ENCODE results near the gene UBE2E1. TPM values are rescaled to one million over a fixed set of nuclear protein-coding genes. Genes with fewer than 3 reads are reported as not detected.
A peak's percentile ranks its signal among the peaks of the same experiment; 100 is the strongest.

The UBE2E1 gene
- total RNA-seq, 6 experiments from 2014 or later = 75.6 to 93.8 (median 84.2) TPM

GRCh38 chr3:23859012-23859743 lies 53.4 kb downstream of the UBE2E1 start:
- no peak overlapping the region for H3K4me3 Mint-ChIP-seq
- peaks cover 53% of the 10 kb centered on the region for H3K4me1 Mint-ChIP-seq (ENCODE audit: low read depth)
- peak; percentile 54 for DNase-seq
- H3K36me3 Mint-ChIP-seq (ENCODE audit: low read depth) = peaks cover 8% of the 10 kb centered on the region; the same call in 1 of the 2 replicates
- no peak for TF ChIP-seq CTCF (IDR thresholded peaks at IDR 0.05)
- H3K27ac Mint-ChIP-seq = peak overlapping the region; percentile 8; the same call in 1 of the 2 replicates
- peaks cover 1% of the 10 kb centered on the region; the same call in 1 of the 2 replicates for H3K27me3 Mint-ChIP-seq (ENCODE audit: insufficient read depth)
- H3K9me3 Mint-ChIP-seq = no peaks in the 10 kb centered on the region

- no peak for DNase-seq
- no peak for TF ChIP-seq CTCF (IDR thresholded peaks at IDR 0.05)
- H3K9me3 Mint-ChIP-seq = no peaks in the 10 kb centered on the region
- H3K4me3 Mint-ChIP-seq = no peak overlapping the region
- H3K27me3 Mint-ChIP-seq (ENCODE audit: insufficient read depth) = peaks cover 1% of the 10 kb centered on the region; the same call in 1 of the 2 replicates
- H3K4me1 Mint-ChIP-seq (ENCODE audit: low read depth) = peaks cover 60% of the 10 kb centered on the region
- H3K27ac Mint-ChIP-seq = no peak overlapping the region
- H3K36me3 Mint-ChIP-seq (ENCODE audit: low read depth) = peaks cover 14% of the 10 kb centered on the region; the same call in 1 of the 2 replicates
Measured at GRCh38 chr3:23859839-23860382, 54.2 kb downstream of the UBE2E1 start.

GRCh38 chr3:23861689-23862088 lies 55.9 kb downstream of the UBE2E1 start:
- H3K9me3 Mint-ChIP-seq = no peaks in the 10 kb centered on the region

GRCh38 chr3:23863060-23863459 lies 57.3 kb downstream of the UBE2E1 start:
- no peak for TF ChIP-seq CTCF (IDR thresholded peaks at IDR 0.05)
- peaks cover 14% of the 10 kb centered on the region; the same call in 1 of the 2 replicates for H3K36me3 Mint-ChIP-seq (ENCODE audit: low read depth)
- peak; percentile 9 for DNase-seq
- peaks cover 70% of the 10 kb centered on the region for H3K4me1 Mint-ChIP-seq (ENCODE audit: low read depth)
- H3K27me3 Mint-ChIP-seq (ENCODE audit: insufficient read depth) = peaks cover 1% of the 10 kb centered on the region; the same call in 1 of the 2 replicates
- no peak overlapping the region for H3K4me3 Mint-ChIP-seq
- no peaks in the 10 kb centered on the region for H3K9me3 Mint-ChIP-seq
- no peak overlapping the region for H3K27ac Mint-ChIP-seq

More at GRCh38 chr3:23861689-23862088, 55.9 kb downstream of the UBE2E1 start:
- Mint-ChIP-seq H3K4me3 (no peak overlapping the region), H3K36me3 (ENCODE audit: low read depth) (peaks cover 14% of the 10 kb centered on the region; the same call in 1 of the 2 replicates), H3K4me1 (ENCODE audit: low read depth) (peaks cover 72% of the 10 kb centered on the region), H3K27ac (no peak overlapping the region), H3K27me3 (ENCODE audit: insufficient read depth) (peaks cover 1% of the 10 kb centered on the region; the same call in 1 of the 2 replicates)
- TF ChIP-seq CTCF (IDR thresholded peaks at IDR 0.05) = no peak
- DNase-seq = no peak

- DNase-seq = no peak
- H3K27ac Mint-ChIP-seq = 0 out of 2 replicates have a peak overlapping the region, but pooled peaks have one; percentile 30
- TF ChIP-seq CTCF (IDR thresholded peaks at IDR 0.05) = no peak
- no peak overlapping the region for H3K4me3 Mint-ChIP-seq
- peaks cover 66% of the 10 kb centered on the region for H3K4me1 Mint-ChIP-seq (ENCODE audit: low read depth)
- H3K27me3 Mint-ChIP-seq (ENCODE audit: insufficient read depth) = peaks cover 1% of the 10 kb centered on the region; the same call in 1 of the 2 replicates
- H3K36me3 Mint-ChIP-seq (ENCODE audit: low read depth) = peaks cover 14% of the 10 kb centered on the region; the same call in 1 of the 2 replicates
- no peaks in the 10 kb centered on the region for H3K9me3 Mint-ChIP-seq
Measured at GRCh38 chr3:23864931-23865330, 59.2 kb downstream of the UBE2E1 start.
